ENCODE measurements around the gene KRT4. TPM values are rescaled to one million over a fixed set of nuclear protein-coding genes. Genes with fewer than 3 reads are reported as not detected.

Gene KRT4
- total and polyA plus RNA-seq, 2 experiments from 2014 or later = not detected

DNA sequence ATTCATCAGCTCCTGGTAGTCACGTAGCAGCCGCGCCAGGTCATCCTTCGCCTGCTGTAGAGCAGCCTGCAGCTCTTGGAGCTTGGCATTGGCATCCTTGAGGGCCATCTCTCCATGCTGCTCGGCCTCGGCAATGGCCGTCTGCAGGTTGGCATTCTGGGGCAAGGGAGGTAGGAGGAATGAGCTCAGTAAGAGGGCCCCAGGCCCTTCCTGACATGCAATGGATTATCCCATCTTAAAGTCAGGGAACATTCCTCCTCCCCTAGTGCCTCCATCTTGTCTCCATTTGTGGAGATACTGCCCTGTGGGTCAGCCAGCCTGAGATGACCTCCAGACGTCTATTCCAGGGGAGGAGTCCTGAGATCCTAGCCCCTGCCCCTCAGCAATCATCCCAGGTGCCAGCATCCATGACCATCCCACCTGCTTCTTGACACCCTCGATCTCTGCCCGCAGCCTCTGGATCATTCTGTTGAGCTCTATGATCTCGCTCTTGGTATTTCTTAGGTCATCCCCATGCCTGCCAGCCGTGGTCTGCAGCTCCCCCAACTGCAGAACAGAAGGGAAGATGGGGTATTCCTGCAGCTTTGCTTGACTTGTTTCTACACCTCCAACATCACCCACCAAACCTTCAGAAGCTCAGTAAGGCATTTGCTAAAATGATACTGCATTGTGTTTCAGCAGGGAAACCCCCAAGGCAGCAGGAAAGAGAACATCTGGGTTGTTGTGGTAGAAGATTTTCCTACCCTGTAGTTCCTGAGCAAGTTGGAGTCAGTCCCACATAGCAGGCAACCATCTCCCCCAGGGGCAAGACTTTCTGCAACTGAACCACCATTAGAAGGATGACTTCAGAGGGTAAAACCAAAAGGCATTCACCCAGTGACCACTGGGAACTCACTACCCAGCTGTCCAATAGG is 22.4 kb downstream of the KRT4 start:
- Mint-ChIP-seq H3K27me3 (ENCODE audit: insufficient read depth, low read depth, poor library complexity) (peaks cover 13% of the 10 kb centered on the region), H3K9me3 (no peaks in the 10 kb centered on the region), H3K4me1 (peaks cover 5% of the 10 kb centered on the region), H3K27ac (no peak overlapping the region), H3K36me3 (ENCODE audit: low read depth) (no peaks in the 10 kb centered on the region), H3K4me3 (no peak overlapping the region)
- Histone ChIP-seq H3K27me3 (ENCODE audit: insufficient read depth) (no peaks in the 10 kb centered on the region), H3K4me1 (ENCODE audit: insufficient read depth) (no peaks in the 10 kb centered on the region), H3K79me2 (replicated peaks; ENCODE audit: insufficient read depth) (no peaks in the 10 kb centered on the region), H3K36me3 (ENCODE audit: insufficient read depth) (no peaks in the 10 kb centered on the region), H3K27ac (ENCODE audit: low read depth) (no peak overlapping the region), H4K20me1 (replicated peaks; ENCODE audit: insufficient read depth) (no peaks in the 10 kb centered on the region), H2AFZ (no peak overlapping the region), H3K4me3 (no peak overlapping the region), H3F3A (replicated peaks; ENCODE audit: low read depth) (no peaks in the 10 kb centered on the region), H3K9me2 (ENCODE audit: insufficient read depth) (peaks cover 7% of the 10 kb centered on the region), H3K4me2 (no peak overlapping the region)
- DNase-seq (ENCODE audit: low spot score) (no peak), ATAC-seq (no peak)
- TF ChIP-seq NANOG (IDR thresholded peaks at IDR 0.05; ENCODE audit: borderline replicate concordance) (no peak), CREB1 (CRISPR knock-in tag; IDR thresholded peaks at IDR 0.05; ENCODE audit: low read depth) (no peak), JUNB (IDR thresholded peaks at IDR 0.05; ENCODE audit: unreplicated experiment) (no peak), POLR2AphosphoS5 (IDR thresholded peaks at IDR 0.05; ENCODE audit: low read depth) (no peak), ZNF114 (CRISPR knock-in tag; IDR thresholded peaks at IDR 0.05) (no peak), STAT1 (IDR thresholded peaks at IDR 0.05; ENCODE audit: unreplicated experiment) (no peak), EZH2 (IDR thresholded peaks at IDR 0.05; ENCODE audit: low read depth, unreplicated experiment) (no peak), EZH2phosphoT487 (IDR thresholded peaks at IDR 0.05; ENCODE audit: unreplicated experiment) (no peak)
- TF ChIP-seq, protein P1, sequence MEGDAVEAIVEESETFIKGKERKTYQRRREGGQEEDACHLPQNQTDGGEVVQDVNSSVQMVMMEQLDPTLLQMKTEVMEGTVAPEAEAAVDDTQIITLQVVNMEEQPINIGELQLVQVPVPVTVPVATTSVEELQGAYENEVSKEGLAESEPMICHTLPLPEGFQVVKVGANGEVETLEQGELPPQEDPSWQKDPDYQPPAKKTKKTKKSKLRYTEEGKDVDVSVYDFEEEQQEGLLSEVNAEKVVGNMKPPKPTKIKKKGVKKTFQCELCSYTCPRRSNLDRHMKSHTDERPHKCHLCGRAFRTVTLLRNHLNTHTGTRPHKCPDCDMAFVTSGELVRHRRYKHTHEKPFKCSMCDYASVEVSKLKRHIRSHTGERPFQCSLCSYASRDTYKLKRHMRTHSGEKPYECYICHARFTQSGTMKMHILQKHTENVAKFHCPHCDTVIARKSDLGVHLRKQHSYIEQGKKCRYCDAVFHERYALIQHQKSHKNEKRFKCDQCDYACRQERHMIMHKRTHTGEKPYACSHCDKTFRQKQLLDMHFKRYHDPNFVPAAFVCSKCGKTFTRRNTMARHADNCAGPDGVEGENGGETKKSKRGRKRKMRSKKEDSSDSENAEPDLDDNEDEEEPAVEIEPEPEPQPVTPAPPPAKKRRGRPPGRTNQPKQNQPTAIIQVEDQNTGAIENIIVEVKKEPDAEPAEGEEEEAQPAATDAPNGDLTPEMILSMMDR (conservative IDR thresholded peaks at IDR 0.05; ENCODE audit: low read depth in 2 of 2) = no peak
- TF ChIP-seq, protein P2, sequence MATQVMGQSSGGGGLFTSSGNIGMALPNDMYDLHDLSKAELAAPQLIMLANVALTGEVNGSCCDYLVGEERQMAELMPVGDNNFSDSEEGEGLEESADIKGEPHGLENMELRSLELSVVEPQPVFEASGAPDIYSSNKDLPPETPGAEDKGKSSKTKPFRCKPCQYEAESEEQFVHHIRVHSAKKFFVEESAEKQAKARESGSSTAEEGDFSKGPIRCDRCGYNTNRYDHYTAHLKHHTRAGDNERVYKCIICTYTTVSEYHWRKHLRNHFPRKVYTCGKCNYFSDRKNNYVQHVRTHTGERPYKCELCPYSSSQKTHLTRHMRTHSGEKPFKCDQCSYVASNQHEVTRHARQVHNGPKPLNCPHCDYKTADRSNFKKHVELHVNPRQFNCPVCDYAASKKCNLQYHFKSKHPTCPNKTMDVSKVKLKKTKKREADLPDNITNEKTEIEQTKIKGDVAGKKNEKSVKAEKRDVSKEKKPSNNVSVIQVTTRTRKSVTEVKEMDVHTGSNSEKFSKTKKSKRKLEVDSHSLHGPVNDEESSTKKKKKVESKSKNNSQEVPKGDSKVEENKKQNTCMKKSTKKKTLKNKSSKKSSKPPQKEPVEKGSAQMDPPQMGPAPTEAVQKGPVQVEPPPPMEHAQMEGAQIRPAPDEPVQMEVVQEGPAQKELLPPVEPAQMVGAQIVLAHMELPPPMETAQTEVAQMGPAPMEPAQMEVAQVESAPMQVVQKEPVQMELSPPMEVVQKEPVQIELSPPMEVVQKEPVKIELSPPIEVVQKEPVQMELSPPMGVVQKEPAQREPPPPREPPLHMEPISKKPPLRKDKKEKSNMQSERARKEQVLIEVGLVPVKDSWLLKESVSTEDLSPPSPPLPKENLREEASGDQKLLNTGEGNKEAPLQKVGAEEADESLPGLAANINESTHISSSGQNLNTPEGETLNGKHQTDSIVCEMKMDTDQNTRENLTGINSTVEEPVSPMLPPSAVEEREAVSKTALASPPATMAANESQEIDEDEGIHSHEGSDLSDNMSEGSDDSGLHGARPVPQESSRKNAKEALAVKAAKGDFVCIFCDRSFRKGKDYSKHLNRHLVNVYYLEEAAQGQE (IDR thresholded peaks at IDR 0.05; ENCODE audit: unreplicated experiment) = no peak
- TF ChIP-seq, protein P3, sequence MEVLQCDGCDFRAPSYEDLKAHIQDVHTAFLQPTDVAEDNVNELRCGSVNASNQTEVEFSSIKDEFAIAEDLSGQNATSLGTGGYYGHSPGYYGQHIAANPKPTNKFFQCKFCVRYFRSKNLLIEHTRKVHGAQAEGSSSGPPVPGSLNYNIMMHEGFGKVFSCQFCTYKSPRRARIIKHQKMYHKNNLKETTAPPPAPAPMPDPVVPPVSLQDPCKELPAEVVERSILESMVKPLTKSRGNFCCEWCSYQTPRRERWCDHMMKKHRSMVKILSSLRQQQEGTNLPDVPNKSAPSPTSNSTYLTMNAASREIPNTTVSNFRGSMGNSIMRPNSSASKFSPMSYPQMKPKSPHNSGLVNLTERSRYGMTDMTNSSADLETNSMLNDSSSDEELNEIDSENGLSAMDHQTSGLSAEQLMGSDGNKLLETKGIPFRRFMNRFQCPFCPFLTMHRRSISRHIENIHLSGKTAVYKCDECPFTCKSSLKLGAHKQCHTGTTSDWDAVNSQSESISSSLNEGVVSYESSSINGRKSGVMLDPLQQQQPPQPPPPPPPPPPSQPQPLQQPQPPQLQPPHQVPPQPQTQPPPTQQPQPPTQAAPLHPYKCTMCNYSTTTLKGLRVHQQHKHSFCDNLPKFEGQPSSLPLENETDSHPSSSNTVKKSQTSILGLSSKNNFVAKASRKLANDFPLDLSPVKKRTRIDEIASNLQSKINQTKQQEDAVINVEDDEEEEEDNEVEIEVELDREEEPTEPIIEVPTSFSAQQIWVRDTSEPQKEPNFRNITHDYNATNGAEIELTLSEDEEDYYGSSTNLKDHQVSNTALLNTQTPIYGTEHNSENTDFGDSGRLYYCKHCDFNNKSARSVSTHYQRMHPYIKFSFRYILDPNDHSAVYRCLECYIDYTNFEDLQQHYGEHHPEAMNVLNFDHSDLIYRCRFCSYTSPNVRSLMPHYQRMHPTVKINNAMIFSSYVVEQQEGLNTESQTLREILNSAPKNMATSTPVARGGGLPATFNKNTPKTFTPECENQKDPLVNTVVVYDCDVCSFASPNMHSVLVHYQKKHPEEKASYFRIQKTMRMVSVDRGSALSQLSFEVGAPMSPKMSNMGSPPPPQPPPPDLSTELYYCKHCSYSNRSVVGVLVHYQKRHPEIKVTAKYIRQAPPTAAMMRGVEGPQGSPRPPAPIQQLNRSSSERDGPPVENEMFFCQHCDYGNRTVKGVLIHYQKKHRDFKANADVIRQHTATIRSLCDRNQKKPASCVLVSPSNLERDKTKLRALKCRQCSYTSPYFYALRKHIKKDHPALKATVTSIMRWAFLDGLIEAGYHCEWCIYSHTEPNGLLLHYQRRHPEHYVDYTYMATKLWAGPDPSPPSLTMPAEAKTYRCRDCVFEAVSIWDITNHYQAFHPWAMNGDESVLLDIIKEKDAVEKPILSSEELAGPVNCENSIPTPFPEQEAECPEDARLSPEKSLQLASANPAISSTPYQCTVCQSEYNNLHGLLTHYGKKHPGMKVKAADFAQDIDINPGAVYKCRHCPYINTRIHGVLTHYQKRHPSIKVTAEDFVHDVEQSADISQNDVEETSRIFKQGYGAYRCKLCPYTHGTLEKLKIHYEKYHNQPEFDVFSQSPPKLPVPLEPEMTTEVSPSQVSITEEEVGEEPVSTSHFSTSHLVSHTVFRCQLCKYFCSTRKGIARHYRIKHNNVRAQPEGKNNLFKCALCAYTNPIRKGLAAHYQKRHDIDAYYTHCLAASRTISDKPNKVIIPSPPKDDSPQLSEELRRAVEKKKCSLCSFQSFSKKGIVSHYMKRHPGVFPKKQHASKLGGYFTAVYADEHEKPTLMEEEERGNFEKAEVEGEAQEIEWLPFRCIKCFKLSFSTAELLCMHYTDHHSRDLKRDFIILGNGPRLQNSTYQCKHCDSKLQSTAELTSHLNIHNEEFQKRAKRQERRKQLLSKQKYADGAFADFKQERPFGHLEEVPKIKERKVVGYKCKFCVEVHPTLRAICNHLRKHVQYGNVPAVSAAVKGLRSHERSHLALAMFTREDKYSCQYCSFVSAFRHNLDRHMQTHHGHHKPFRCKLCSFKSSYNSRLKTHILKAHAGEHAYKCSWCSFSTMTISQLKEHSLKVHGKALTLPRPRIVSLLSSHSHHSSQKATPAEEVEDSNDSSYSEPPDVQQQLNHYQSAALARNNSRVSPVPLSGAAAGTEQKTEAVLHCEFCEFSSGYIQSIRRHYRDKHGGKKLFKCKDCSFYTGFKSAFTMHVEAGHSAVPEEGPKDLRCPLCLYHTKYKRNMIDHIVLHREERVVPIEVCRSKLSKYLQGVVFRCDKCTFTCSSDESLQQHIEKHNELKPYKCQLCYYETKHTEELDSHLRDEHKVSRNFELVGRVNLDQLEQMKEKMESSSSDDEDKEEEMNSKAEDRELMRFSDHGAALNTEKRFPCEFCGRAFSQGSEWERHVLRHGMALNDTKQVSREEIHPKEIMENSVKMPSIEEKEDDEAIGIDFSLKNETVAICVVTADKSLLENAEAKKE (CRISPR knock-in tag; IDR thresholded peaks at IDR 0.05) = no peak
